ENCODE data around the gene APP. TPM values are rescaled to one million over a fixed set of nuclear protein-coding genes. Genes with fewer than 3 reads are reported as not detected.

APP gene
- total RNA-seq, 1 experiment from 2014 or later, result 560 TPM

DNA sequence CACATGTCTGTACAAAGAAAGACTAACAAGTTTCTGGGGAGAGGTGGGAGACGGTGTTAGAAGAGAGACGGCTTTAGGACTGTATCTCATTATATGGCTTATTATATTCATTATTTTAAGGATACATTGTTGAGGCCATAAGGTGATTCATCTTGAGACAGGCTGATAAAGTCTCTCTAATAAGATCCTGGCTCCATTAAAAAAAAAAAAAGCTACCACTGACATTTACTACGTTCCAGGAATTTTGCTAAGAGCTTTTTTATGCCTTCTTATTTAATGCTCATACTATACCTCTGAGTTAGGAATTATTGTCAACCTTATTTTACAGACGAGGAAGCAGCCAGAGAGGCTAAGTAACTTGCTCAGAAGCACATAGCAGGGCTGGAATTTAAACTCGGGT, 262.1 kb downstream of the APP start:
- Mint-ChIP-seq H3K4me3 (no peak overlapping the region), H3K36me3 (peaks cover 58% of the 10 kb centered on the region), H3K27ac (peak overlapping the region; percentile 30; the same call in 1 of the 2 replicates), H3K27me3 (ENCODE audit: low read depth) (no peaks in the 10 kb centered on the region), H3K4me1 (peaks cover 13% of the 10 kb centered on the region), H3K9me3 (no peaks in the 10 kb centered on the region)
- TF ChIP-seq IRF2 (CRISPR knock-in tag; IDR thresholded peaks at IDR 0.05; ENCODE audit: borderline replicate concordance, low read depth), result no peak
- TF ChIP-seq, protein P1, sequence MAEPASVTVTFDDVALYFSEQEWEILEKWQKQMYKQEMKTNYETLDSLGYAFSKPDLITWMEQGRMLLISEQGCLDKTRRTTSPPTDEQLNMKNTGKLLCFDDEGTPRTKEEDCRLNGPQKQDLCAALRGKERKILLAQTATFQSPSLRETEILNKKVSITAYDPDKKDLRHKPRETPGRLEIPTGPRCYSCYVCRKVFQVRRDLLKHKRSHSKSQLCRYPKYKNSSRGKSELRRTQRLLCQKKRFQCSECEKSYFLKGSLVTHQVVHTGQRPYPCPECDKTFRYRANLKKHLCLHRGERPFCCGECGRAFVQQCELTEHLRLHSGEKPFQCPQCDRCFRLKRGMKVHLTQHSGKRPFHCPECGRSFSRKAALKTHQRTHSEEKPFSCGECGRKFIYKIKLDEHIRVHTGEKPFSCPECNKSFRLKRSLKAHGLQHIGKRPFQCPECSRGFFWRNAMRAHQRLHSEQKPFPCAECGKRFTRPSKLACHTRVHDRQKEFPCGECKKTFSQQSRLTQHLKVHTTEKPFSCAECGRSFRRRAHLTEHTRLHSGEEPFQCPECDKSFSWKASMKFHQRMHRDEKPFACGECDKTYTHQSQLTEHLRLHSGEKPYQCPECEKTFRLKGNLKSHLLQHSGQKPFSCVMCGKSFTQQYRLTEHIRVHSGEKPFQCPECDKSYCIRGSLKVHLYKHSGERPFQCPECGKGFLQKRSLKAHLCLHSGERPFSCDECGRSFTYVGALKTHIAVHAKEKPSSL (CRISPR knock-in tag; conservative IDR thresholded peaks at IDR 0.05), result no peak
- TF ChIP-seq NFYB (CRISPR knock-in tag; conservative IDR thresholded peaks at IDR 0.05; ENCODE audit: low read depth), result no peak
- no peak for TF ChIP-seq ESRRA (CRISPR knock-in tag; IDR thresholded peaks at IDR 0.05; ENCODE audit: borderline replicate concordance)
- no peak for TF ChIP-seq TEAD1 (CRISPR knock-in tag; IDR thresholded peaks at IDR 0.05)
- TF ChIP-seq, protein P2, sequence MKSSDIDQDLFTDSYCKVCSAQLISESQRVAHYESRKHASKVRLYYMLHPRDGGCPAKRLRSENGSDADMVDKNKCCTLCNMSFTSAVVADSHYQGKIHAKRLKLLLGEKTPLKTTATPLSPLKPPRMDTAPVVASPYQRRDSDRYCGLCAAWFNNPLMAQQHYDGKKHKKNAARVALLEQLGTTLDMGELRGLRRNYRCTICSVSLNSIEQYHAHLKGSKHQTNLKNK (CRISPR knock-in tag; IDR thresholded peaks at IDR 0.05), result no peak
- TF ChIP-seq ZNF263 (CRISPR knock-in tag; IDR thresholded peaks at IDR 0.05; ENCODE audit: low read depth), result no peak
- TF ChIP-seq NR3C1 (CRISPR knock-in tag; conservative IDR thresholded peaks at IDR 0.05; ENCODE audit: low read depth), result no peak
- TF ChIP-seq, protein P3, sequence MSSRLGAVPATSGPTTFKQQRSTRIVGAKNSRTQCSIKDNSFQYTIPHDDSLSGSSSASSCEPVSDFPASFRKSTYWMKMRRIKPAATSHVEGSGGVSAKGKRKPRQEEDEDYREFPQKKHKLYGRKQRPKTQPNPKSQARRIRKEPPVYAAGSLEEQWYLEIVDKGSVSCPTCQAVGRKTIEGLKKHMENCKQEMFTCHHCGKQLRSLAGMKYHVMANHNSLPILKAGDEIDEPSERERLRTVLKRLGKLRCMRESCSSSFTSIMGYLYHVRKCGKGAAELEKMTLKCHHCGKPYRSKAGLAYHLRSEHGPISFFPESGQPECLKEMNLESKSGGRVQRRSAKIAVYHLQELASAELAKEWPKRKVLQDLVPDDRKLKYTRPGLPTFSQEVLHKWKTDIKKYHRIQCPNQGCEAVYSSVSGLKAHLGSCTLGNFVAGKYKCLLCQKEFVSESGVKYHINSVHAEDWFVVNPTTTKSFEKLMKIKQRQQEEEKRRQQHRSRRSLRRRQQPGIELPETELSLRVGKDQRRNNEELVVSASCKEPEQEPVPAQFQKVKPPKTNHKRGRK (CRISPR knock-in tag; IDR thresholded peaks at IDR 0.05; ENCODE audit: borderline replicate concordance), result no peak
- no peak for TF ChIP-seq CREB1 (CRISPR knock-in tag; IDR thresholded peaks at IDR 0.05)
- no peak for TF ChIP-seq TCF7 (CRISPR knock-in tag; IDR thresholded peaks at IDR 0.05; ENCODE audit: low read depth)
- TF ChIP-seq NR2C2 (CRISPR knock-in tag; IDR thresholded peaks at IDR 0.05), result no peak
- no peak for TF ChIP-seq RORB (CRISPR knock-in tag; IDR thresholded peaks at IDR 0.05)
- TF ChIP-seq ZNF423 (CRISPR knock-in tag; IDR thresholded peaks at IDR 0.05), result no peak
- TF ChIP-seq ZNF232 (CRISPR knock-in tag; IDR thresholded peaks at IDR 0.05), result no peak
- no peak for TF ChIP-seq PRRX2 (CRISPR knock-in tag; IDR thresholded peaks at IDR 0.05)
- no peak for TF ChIP-seq NFATC4 (CRISPR knock-in tag; IDR thresholded peaks at IDR 0.05)
- TF ChIP-seq, protein P4, sequence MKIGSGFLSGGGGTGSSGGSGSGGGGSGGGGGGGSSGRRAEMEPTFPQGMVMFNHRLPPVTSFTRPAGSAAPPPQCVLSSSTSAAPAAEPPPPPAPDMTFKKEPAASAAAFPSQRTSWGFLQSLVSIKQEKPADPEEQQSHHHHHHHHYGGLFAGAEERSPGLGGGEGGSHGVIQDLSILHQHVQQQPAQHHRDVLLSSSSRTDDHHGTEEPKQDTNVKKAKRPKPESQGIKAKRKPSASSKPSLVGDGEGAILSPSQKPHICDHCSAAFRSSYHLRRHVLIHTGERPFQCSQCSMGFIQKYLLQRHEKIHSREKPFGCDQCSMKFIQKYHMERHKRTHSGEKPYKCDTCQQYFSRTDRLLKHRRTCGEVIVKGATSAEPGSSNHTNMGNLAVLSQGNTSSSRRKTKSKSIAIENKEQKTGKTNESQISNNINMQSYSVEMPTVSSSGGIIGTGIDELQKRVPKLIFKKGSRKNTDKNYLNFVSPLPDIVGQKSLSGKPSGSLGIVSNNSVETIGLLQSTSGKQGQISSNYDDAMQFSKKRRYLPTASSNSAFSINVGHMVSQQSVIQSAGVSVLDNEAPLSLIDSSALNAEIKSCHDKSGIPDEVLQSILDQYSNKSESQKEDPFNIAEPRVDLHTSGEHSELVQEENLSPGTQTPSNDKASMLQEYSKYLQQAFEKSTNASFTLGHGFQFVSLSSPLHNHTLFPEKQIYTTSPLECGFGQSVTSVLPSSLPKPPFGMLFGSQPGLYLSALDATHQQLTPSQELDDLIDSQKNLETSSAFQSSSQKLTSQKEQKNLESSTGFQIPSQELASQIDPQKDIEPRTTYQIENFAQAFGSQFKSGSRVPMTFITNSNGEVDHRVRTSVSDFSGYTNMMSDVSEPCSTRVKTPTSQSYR (CRISPR knock-in tag; IDR thresholded peaks at IDR 0.05), result no peak
- no peak for TF ChIP-seq ZNF121 (CRISPR knock-in tag; IDR thresholded peaks at IDR 0.05)
- POLR2A ChIA-PET, result interaction anchor here (0.7 kb wide), 1 partner anchor 27 kb away, joined by 5 read pairs; no protein-coding TSS in a partner anchor
- DNase-seq (ENCODE audit: low spot score), result no peak
- no peak for ATAC-seq
- CTCF ChIA-PET, result interaction anchor here (0.7 to 1.1 kb wide), 3 partner anchors 13 to 76 kb away, joined by 3 to 4 read pairs (median 3); no protein-coding TSS in a partner anchor

DNA sequence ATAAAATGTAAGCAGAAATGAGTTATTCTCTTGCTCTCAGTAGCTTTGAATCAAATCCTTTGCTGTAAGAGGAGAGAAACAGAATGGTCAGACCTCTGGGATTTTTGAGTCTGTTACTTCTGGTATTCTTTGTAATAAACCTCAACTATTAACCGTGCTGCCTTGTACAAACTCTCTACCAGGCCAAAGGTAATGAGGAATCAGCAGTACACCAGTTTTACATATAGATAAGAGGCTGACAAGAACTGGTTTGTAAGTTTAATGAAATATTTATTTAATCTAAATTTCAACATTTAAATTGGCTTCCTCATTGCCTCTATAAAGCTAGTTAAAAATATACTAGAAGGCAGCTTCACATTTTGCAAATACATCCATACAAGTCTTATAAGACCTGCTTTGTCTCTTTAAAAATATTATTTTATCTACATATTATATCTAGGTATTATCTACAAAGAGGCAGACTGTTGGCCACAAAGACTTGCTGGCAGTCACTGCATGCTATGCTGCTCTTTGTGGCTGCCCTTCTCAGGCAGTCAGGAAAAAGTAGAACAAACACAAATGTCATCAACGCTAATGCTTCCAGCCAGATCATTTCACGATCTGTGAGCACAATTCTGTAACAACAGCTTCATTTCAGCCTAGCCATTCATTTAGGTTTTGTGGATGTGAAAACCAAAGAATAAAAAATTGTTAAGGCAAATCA, 262.8 kb downstream of the APP start:
- CTCF ChIA-PET, result interaction anchor here (1.1 kb wide), 1 partner anchor 12 kb away, joined by 4 read pairs; no protein-coding TSS in a partner anchor
- ATAC-seq, result no peak
- H3K4me1 Mint-ChIP-seq, result peaks cover 14% of the 10 kb centered on the region

More for the DNA sequence above, 262.8 kb downstream of the APP start:
- POLR2A ChIA-PET, result no interaction called here
- Mint-ChIP-seq H3K27ac (0 out of 2 replicates have a peak overlapping the region, but pooled peaks have one; percentile 30), H3K36me3 (peaks cover 61% of the 10 kb centered on the region), H3K4me3 (no peak overlapping the region), H3K9me3 (no peaks in the 10 kb centered on the region), H3K27me3 (ENCODE audit: low read depth) (no peaks in the 10 kb centered on the region)
- TF ChIP-seq NR2C2 (CRISPR knock-in tag; IDR thresholded peaks at IDR 0.05) (no peak), CREB1 (CRISPR knock-in tag; IDR thresholded peaks at IDR 0.05) (no peak), ZNF416 (CRISPR knock-in tag; IDR thresholded peaks at IDR 0.05) (no peak), FOXJ3 (CRISPR knock-in tag; IDR thresholded peaks at IDR 0.05; ENCODE audit: borderline replicate concordance) (no peak), JUN (CRISPR knock-in tag; IDR thresholded peaks at IDR 0.05) (no peak), ESRRA (CRISPR knock-in tag; IDR thresholded peaks at IDR 0.05; ENCODE audit: borderline replicate concordance) (no peak), ETV6 (CRISPR knock-in tag; IDR thresholded peaks at IDR 0.05) (no peak)
- TF ChIP-seq, protein P5, sequence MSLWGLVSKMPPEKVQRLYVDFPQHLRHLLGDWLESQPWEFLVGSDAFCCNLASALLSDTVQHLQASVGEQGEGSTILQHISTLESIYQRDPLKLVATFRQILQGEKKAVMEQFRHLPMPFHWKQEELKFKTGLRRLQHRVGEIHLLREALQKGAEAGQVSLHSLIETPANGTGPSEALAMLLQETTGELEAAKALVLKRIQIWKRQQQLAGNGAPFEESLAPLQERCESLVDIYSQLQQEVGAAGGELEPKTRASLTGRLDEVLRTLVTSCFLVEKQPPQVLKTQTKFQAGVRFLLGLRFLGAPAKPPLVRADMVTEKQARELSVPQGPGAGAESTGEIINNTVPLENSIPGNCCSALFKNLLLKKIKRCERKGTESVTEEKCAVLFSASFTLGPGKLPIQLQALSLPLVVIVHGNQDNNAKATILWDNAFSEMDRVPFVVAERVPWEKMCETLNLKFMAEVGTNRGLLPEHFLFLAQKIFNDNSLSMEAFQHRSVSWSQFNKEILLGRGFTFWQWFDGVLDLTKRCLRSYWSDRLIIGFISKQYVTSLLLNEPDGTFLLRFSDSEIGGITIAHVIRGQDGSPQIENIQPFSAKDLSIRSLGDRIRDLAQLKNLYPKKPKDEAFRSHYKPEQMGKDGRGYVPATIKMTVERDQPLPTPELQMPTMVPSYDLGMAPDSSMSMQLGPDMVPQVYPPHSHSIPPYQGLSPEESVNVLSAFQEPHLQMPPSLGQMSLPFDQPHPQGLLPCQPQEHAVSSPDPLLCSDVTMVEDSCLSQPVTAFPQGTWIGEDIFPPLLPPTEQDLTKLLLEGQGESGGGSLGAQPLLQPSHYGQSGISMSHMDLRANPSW (CRISPR knock-in tag; conservative IDR thresholded peaks at IDR 0.05; ENCODE audit: low read depth), result no peak
- TF ChIP-seq, protein P6, sequence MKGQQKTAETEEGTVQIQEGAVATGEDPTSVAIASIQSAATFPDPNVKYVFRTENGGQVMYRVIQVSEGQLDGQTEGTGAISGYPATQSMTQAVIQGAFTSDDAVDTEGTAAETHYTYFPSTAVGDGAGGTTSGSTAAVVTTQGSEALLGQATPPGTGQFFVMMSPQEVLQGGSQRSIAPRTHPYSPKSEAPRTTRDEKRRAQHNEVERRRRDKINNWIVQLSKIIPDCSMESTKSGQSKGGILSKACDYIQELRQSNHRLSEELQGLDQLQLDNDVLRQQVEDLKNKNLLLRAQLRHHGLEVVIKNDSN (CRISPR knock-in tag; IDR thresholded peaks at IDR 0.05), result no peak
- no peak for DNase-seq (ENCODE audit: low spot score)
